A673 (cell line): ENCODE results near the gene BABAM1.

Experiments used
- EZH2 ChIP-seq: fragments of 200-600 bp; sonication (generic); IDR thresholded peaks from 2 replicates; pipeline ENCODE4 v1.6.1; 2017; ENCODE audit warnings: borderline replicate concordance, low read depth, mild to moderate bottlenecking, mixed read lengths, antibody characterized with exemption, low read length; ENCODE audit not compliant: poor library complexity, severe bottlenecking
- TF ChIP-seq, protein P1 (sequence below): fragments of 300-800, 200-600 bp; sonication (generic); conservative IDR thresholded peaks from 2 replicates; pipeline ENCODE4 v1.5.1; 2017; ENCODE audit warnings: low read depth, mild to moderate bottlenecking, antibody characterized with exemption, low read length, moderate library complexity, mixed read lengths

DNA sequence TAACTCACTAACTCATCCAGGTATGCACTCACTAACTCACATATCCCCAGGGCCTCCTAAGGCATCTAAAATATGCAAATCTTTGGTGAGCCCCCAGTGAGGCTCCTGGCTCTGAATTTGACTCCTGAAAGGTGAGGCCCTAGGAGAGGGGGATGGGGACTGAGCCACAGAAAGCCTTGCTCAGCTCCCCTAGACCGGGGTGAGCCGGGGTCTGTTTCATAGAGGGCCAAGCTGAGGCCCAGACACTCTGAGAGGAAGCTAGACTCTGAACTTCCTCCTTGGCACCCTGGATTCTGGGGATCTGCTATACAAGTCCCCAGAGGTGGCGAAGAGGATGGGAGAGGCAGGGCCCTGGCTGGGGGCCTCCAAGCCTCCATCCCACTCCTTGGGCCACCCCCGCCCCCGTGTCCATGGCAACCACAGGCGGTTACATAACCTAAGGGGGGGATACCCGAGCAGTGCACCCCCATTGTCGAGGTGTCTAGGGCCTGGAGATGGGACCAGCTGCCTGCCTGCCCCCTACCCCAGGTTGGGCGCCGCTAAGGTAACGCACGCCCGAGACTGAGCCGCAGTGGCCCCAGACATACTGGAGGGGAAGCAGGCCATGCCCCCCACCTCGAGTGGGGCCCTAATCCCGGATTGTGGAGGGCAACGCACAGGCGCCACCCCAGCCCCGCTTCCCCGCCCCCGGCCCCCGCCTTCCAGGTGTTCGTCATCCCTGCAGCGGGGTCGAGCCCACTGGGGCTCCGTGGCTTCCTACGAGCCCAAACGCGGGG lies 35.3 kb downstream of the BABAM1 start:
- TF ChIP-seq, protein P1, sequence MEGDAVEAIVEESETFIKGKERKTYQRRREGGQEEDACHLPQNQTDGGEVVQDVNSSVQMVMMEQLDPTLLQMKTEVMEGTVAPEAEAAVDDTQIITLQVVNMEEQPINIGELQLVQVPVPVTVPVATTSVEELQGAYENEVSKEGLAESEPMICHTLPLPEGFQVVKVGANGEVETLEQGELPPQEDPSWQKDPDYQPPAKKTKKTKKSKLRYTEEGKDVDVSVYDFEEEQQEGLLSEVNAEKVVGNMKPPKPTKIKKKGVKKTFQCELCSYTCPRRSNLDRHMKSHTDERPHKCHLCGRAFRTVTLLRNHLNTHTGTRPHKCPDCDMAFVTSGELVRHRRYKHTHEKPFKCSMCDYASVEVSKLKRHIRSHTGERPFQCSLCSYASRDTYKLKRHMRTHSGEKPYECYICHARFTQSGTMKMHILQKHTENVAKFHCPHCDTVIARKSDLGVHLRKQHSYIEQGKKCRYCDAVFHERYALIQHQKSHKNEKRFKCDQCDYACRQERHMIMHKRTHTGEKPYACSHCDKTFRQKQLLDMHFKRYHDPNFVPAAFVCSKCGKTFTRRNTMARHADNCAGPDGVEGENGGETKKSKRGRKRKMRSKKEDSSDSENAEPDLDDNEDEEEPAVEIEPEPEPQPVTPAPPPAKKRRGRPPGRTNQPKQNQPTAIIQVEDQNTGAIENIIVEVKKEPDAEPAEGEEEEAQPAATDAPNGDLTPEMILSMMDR, result no peak
- no peak for TF ChIP-seq EZH2
